Measurements from ENCODE around the gene ITGA1.

DNA sequence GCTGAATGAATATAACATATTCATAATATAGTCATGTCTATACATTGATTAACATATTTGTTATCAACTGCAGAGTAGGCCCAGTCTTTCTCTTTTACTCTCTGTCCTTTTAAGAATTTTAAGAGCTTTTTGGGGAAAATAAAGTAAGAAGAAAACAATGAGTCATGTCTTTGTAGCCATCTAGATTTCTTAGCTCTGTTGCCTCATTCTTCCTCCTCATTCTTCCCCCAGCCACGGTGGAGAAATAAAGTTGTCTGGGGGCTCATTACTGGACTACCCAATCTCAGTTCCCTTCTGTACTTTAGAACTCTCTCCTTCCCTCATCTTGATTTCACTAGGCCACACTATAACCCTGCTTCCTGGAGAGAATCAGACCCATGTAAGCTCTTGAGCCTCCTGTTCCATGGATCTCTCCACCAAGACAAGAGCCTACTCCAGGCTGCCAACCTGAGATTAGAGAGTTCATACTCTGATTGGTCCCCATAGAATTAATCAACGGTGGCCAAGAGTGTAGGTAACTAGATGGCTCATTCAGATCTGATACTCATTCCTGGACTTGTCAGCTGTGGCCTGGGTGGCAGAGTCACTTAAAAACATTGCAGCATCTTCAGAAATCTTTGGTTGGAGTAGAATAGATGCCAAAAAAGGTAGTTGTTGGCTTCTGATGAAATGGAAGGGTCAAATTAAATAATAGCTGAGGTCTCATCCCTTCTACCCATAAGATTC lies 44.2 kb downstream of the ITGA1 start:
- TF ChIP-seq CTCF (IDR thresholded peaks at IDR 0.05) (no peak), EZH2 (IDR thresholded peaks at IDR 0.05; ENCODE audit: borderline replicate concordance, insufficient read depth, low read depth, low read length, poor library complexity, severe bottlenecking) (no peak)

Data from B cell (primary cell).